Measurements from ENCODE around the gene MFSD11. TPM values are rescaled to one million over a fixed set of nuclear protein-coding genes. Genes with fewer than 3 reads are reported as not detected.
"Not testable (repeated sequence)": the region's sequence is repeated elsewhere in the genome, so short reads cannot be mapped to it uniquely, and the experiment has no call there.

Gene MFSD11
- 10 to 100 TPM; 14.6 to 16.6 (median 15.1) TPM for total RNA-seq

- H3K4me1 Mint-ChIP-seq (ENCODE audit: low read depth): peaks cover 34% of the 10 kb centered on the region
- ATAC-seq (peak; percentile 72), DNase-seq (peak; percentile 88)
- no peaks in the 10 kb centered on the region for H3K9me3 Mint-ChIP-seq
- H3K4me3 Mint-ChIP-seq: peak within 1 kb of the TSS; percentile 88
- H3K36me3 Mint-ChIP-seq (ENCODE audit: insufficient read depth): peaks cover 40% of the 10 kb centered on the region
- H3K27me3 Mint-ChIP-seq (ENCODE audit: low read depth): no peaks in the 10 kb centered on the region
Measured at GRCh38 chr17:76737676-76738467, at the start of gene MFSD11. Gene MFSD11 (plus strand): TSS chr17:76738119. CDS start chr17:76738353, 234 bp downstream.

- H3K36me3 Mint-ChIP-seq (ENCODE audit: insufficient read depth): no peaks in the 10 kb centered on the region
- DNase-seq (no peak), ATAC-seq (no peak)
- peak overlapping the region; percentile 24 for H3K4me3 Mint-ChIP-seq
- H3K9me3 Mint-ChIP-seq: no peaks in the 10 kb centered on the region
- H3K27me3 Mint-ChIP-seq (ENCODE audit: low read depth): no peaks in the 10 kb centered on the region
- no peaks in the 10 kb centered on the region for H3K4me1 Mint-ChIP-seq (ENCODE audit: low read depth)
Measured at GRCh38 chr17:76688165-76688622, 49.7 kb upstream of the MFSD11 start.

GRCh38 chr17:76689859-76690258 lies 48.1 kb upstream of the MFSD11 start:
- DNase-seq: no peak
- ATAC-seq: no peak
- H3K4me3 Mint-ChIP-seq: no peak overlapping the region

GRCh38 chr17:76690596-76691280 lies 47.2 kb upstream of the MFSD11 start:
- Mint-ChIP-seq H3K36me3 (ENCODE audit: insufficient read depth) (no peaks in the 10 kb centered on the region), H3K27me3 (ENCODE audit: low read depth) (no peaks in the 10 kb centered on the region), H3K9me3 (no peaks in the 10 kb centered on the region), H3K4me3 (no peak overlapping the region), H3K4me1 (ENCODE audit: low read depth) (peaks cover 2% of the 10 kb centered on the region)
- ATAC-seq (no peak), DNase-seq (no peak)

More at GRCh38 chr17:76689859-76690258, 48.1 kb upstream of the MFSD11 start:
- no peaks in the 10 kb centered on the region for H3K27me3 Mint-ChIP-seq (ENCODE audit: low read depth)
- H3K9me3 Mint-ChIP-seq: no peaks in the 10 kb centered on the region
- H3K4me1 Mint-ChIP-seq (ENCODE audit: low read depth): no peaks in the 10 kb centered on the region
- no peaks in the 10 kb centered on the region for H3K36me3 Mint-ChIP-seq (ENCODE audit: insufficient read depth)

GRCh38 chr17:76691379-76692191 lies 46.3 kb upstream of the MFSD11 start:
- no peaks in the 10 kb centered on the region for H3K27me3 Mint-ChIP-seq (ENCODE audit: low read depth)
- DNase-seq: no peak
- no peak overlapping the region for H3K4me3 Mint-ChIP-seq
- H3K36me3 Mint-ChIP-seq (ENCODE audit: insufficient read depth): no peaks in the 10 kb centered on the region
- no peak for ATAC-seq
- H3K9me3 Mint-ChIP-seq: no peaks in the 10 kb centered on the region
- H3K4me1 Mint-ChIP-seq (ENCODE audit: low read depth): peaks cover 2% of the 10 kb centered on the region

GRCh38 chr17:76695059-76695831 lies 42.7 kb upstream of the MFSD11 start:
- Mint-ChIP-seq H3K36me3 (ENCODE audit: insufficient read depth) (no peaks in the 10 kb centered on the region), H3K4me3 (no peak overlapping the region), H3K4me1 (ENCODE audit: low read depth) (peaks cover 2% of the 10 kb centered on the region), H3K9me3 (no peaks in the 10 kb centered on the region), H3K27me3 (ENCODE audit: low read depth) (peaks cover 3% of the 10 kb centered on the region)
- no peak for DNase-seq
- ATAC-seq: no peak

GRCh38 chr17:76696763-76697701 lies 40.9 kb upstream of the MFSD11 start:
- H3K4me3 Mint-ChIP-seq: no peak overlapping the region
- ATAC-seq (no peak), DNase-seq (no peak)
- H3K27me3 Mint-ChIP-seq (ENCODE audit: low read depth): peaks cover 3% of the 10 kb centered on the region
- H3K36me3 Mint-ChIP-seq (ENCODE audit: insufficient read depth): no peaks in the 10 kb centered on the region
- no peaks in the 10 kb centered on the region for H3K9me3 Mint-ChIP-seq
- peaks cover 6% of the 10 kb centered on the region for H3K4me1 Mint-ChIP-seq (ENCODE audit: low read depth)

- no peak for ATAC-seq
- no peak for DNase-seq
- H3K36me3 Mint-ChIP-seq (ENCODE audit: insufficient read depth): no peaks in the 10 kb centered on the region
- peaks cover 6% of the 10 kb centered on the region for H3K4me1 Mint-ChIP-seq (ENCODE audit: low read depth)
- no peak overlapping the region for H3K4me3 Mint-ChIP-seq
- H3K9me3 Mint-ChIP-seq: no peaks in the 10 kb centered on the region
- peaks cover 3% of the 10 kb centered on the region for H3K27me3 Mint-ChIP-seq (ENCODE audit: low read depth)
Measured at GRCh38 chr17:76697702-76698465, 40.0 kb upstream of the MFSD11 start.

- H3K4me3 Mint-ChIP-seq; H3K9me3 Mint-ChIP-seq; H3K4me1 Mint-ChIP-seq (ENCODE audit: low read depth); DNase-seq; ATAC-seq; H3K36me3 Mint-ChIP-seq (ENCODE audit: insufficient read depth); H3K27me3 Mint-ChIP-seq (ENCODE audit: low read depth): not testable (repeated sequence)
Measured at GRCh38 chr17:76698466-76698977, 39.4 kb upstream of the MFSD11 start.

GRCh38 chr17:76700270-76700616 lies 37.7 kb upstream of the MFSD11 start:
- no peak overlapping the region for H3K4me3 Mint-ChIP-seq
- no peak for DNase-seq
- no peak for ATAC-seq

GRCh38 chr17:76700617-76701470 lies 37.1 kb upstream of the MFSD11 start:
- ATAC-seq: peak; percentile 43 to 48
- H3K9me3 Mint-ChIP-seq: no peaks in the 10 kb centered on the region
- no peak for DNase-seq
- H3K36me3 Mint-ChIP-seq (ENCODE audit: insufficient read depth): no peaks in the 10 kb centered on the region
- H3K4me1 Mint-ChIP-seq (ENCODE audit: low read depth): peaks cover 4% of the 10 kb centered on the region
- no peak overlapping the region for H3K4me3 Mint-ChIP-seq
- H3K27me3 Mint-ChIP-seq (ENCODE audit: low read depth): peaks cover 3% of the 10 kb centered on the region

More at GRCh38 chr17:76700270-76700616, 37.7 kb upstream of the MFSD11 start:
- Mint-ChIP-seq H3K27me3 (ENCODE audit: low read depth) (peaks cover 3% of the 10 kb centered on the region), H3K9me3 (no peaks in the 10 kb centered on the region), H3K36me3 (ENCODE audit: insufficient read depth) (no peaks in the 10 kb centered on the region), H3K4me1 (ENCODE audit: low read depth) (peaks cover 6% of the 10 kb centered on the region)
